C4-2B (cell line): ENCODE measurements around the gene HECW1.

Source experiments
- ZFX ChIP-seq: fragments of 450-650 bp; IDR thresholded peaks from 2 replicates; pipeline ENCODE4 v1.6.1; 2017
- TF ChIP-seq, protein P1 (sequence below): fragments of 450-650 bp; conservative IDR thresholded peaks from 2 replicates; pipeline ENCODE4 v1.5.1; 2017; ENCODE audit warnings: mild to moderate bottlenecking

DNA sequence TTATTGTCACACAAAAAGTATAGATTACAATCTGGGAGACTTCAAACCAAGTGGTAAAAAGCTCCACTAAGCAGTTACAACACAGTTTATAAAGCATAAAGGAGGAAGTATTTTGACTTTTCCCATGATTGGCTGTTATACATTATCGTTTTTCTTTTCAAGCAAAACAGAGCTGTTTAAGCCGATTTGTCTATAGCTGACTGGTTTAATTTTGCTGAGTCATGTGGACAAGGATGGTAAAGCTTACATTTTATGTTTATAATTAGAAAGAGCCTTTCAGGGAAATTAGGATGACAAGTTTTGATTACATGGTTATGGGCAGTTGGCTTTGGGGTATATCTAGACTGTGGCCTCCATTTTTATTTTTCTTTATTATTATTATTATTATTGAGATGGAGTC lies 318.0 kb downstream of the HECW1 start:
- TF ChIP-seq, protein P1, sequence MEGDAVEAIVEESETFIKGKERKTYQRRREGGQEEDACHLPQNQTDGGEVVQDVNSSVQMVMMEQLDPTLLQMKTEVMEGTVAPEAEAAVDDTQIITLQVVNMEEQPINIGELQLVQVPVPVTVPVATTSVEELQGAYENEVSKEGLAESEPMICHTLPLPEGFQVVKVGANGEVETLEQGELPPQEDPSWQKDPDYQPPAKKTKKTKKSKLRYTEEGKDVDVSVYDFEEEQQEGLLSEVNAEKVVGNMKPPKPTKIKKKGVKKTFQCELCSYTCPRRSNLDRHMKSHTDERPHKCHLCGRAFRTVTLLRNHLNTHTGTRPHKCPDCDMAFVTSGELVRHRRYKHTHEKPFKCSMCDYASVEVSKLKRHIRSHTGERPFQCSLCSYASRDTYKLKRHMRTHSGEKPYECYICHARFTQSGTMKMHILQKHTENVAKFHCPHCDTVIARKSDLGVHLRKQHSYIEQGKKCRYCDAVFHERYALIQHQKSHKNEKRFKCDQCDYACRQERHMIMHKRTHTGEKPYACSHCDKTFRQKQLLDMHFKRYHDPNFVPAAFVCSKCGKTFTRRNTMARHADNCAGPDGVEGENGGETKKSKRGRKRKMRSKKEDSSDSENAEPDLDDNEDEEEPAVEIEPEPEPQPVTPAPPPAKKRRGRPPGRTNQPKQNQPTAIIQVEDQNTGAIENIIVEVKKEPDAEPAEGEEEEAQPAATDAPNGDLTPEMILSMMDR = no peak
- TF ChIP-seq ZFX = no peak
